Hippocampal formation (tissue), 2 donors: ENCODE results near the gene HAAO.

Experiments
- DNase-seq, 2 donors: peaks; one replicate each; lab custom pipeline; 2025; lab: John Stamatoyannopoulos, UW

Gene HAAO

GRCh38 chr2:42768706-42769256 is 23.6 kb downstream of the HAAO start:
- DNase-seq: no peak

DNA sequence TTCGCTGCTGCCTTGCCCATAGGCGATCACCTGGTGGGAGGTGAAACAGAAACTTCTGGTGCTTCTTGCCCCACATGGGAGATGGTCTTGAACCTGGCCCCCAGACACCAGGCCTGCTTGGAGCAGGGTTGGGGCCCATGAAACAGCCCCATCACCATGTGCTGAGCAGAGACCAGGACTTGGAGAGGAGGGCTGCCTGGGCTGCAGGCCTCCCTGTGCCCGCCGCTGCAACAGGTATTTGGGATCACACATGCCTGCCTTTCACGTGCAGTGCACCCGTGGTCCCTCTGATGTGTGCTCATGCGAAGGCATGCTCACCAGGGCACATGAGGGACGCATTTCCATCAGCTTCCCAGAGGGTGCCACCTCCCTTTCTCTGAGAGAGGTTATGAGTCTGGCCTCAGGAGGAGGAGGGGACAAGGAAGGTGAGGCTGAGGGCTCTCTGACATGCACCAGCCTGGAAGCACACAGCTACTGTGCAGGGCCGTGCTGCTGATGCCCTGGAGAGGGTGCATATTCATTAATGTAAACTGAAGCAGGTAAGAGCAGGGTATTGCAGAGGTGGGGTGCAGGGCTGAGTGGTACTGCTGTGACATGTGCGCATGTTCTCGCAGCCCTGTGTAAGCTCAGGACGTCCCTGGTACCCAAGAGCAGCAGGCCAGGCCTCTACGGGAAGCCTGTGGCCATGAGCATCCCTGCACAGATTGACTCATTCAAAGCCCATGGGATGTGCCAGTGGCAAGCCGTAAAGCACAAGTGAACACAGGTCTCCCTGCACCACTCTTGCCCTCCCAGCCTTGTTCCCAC is 24.3 kb downstream of the HAAO start:
- no peak for DNase-seq

DNA sequence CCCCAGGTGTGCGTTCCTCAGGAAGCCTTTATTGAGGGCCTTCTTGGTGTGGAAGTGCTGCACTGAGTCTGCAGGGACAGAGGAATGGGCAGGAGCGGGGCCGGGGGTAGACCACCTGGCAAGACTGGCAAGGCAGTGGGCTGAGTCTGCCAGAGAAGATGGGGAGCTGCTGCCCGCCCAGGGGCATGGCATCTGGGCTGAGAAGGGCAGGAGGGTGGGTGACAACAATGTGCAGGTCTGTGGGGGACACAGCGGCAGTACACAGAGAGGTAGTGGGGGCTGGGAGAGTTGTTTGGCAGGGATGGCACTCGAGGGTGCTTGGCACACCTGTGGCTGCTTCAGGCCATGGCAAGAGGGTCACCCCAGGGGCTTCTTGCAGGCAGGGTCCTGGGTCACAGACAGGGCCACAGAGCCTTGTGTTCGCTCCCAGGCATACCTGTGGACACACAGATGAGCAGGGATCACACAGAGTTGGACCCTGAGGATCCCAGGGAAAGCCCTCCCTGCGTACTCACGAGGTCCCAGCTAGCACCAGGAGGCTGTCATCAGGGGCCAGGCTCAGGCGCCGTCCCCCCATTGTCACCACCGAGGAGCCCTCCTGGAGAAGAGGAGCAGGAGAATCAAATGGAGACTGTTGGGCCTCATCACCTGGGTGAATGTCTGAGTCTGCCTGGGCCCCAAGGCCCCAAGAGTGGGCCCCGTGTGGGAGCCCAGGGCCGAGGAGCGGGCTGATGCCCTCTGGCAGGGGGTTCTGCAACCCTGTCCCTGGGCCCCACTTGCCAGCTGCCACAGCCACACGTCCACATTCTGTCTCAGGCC is 25.1 kb downstream of the HAAO start:
- no peak for DNase-seq

DNA sequence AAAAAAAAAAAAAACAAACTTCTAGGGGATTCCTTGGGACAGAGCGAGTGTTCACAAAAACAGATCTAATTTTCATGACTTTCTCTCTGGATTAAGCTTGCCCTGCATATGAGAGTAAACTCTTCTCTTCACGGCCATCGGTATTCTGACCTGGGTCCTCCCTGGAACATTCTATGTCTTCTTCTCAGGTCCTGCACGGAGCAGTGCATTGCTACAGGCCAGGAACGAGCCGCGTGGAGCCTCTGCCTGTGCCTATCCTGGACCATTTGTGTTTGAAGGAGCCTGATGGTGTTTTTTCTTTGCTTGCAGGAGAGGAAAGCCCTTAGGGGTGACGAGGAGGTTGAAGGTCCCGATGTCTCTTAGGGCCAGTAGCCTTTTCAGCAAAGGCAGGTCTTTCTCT is 26.7 kb downstream of the HAAO start:
- no peak for DNase-seq

DNA sequence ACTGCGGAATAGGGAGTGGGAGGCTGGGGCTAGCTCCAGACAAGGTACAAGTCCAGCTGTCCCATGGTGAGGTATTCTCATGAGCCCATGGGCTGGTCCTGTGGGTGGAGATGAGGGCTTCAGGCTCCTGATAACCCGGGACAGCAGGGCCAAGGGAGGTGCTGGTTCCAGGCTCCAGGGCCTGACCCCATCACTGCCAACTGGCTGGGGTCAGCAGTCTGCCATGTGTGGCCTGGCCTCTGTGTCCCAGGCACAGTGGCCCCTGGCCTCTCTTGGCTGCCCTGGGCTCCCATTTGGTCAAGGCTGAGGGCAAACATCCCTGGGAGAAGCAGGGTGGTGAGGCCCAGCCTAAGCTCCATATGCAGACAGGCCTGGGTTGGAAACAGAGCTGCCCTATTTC is 27.5 kb downstream of the HAAO start:
- DNase-seq: no peak

GRCh38 chr2:42764096-42764495 is 28.3 kb downstream of the HAAO start, which contains the start of gene OXER1:
TSS of gene OXER1 (minus strand) at chr2:42764135. CDS start at chr2:42764062, 73 bp downstream.
- DNase-seq: no peak

DNA sequence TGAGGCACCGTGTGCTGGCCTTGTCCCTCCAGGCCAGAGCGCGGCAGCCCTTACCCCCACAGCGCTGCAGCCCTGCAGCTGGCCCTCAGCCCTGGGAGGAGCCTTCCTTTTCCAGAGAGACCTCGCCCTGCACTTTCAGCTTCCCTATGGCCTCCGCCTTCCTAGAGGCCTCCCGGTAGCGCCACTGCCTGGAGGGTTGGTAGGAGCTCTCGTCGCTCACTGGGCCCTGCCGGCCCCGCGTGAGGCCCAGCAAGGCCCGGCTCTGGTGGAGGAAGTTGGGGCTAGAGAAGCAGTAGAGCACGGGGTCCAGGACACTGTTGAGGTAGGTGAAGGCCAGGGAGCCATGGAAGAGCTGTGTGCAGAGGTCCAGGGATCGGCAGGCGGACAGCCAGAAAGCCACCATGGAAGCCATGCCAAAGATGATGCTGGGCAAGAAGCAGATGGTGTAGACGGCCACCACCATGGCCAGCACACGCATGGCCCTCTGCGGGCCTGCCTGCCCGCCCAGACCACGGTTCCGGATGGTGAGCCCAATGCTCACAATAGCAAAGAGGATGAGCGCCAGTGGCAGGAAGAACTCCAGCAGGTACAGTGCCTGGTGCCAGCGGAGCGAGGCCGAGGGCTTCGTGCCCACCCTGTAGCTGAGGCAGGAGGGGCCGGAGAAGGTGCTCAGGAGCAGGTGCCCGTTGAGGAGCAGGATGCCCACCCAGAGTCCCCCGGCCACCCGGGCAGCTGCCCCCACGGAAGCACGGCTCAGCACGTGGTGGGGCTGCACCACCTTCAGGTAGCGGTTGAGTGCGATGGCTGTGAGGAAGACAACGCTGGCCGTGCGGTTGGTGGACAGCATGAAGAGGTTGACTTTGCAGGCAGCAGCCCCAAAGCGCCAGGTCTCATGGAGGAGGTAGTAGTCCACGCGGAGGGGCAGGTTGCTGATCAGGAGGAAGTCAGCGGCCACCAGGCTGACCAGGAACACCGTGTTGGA is 29.3 kb downstream of the HAAO start:
- DNase-seq: no peak

DNA sequence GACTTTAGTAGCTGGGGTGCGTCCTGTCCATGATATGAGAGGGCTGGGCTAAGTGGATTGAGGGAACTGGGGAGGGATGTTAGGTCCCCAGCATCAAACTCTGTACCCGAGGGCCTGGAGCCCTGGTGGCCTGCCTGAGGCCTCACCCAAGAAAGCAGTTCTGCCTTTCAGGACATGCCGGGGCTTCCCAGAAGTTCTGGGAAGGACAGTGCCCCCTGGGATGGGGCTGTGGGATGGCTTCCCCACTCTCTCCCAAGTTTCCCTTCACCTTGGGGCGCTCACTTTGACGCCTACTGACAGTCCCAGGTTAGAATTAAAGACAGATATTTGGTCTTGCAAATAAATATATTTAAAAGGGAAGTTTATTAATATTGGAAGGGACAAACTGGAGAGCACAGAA is 30.2 kb downstream of the HAAO start:
- no peak for DNase-seq

GRCh38 chr2:42761554-42761953 is 30.8 kb downstream of the HAAO start:
- no peak for DNase-seq

DNA sequence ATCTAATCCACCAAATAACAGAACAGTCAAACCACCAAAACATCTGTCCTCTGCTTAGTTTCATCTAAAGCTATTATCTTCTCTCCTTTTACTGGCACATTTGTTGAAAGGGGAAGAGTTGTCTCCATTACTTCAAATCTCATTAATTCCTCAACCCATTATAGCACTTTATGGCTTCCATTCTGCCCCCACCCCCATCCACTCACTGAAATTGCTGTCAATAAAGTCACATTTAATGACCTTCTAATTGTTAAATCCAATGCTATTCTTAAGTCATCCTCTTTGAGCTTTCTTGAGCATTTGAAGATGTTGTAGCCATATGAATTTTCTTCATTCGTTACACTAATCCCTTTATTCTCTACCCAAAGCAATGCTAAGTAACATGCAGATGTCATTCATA is 33.6 kb downstream of the HAAO start:
- no peak for DNase-seq

DNA sequence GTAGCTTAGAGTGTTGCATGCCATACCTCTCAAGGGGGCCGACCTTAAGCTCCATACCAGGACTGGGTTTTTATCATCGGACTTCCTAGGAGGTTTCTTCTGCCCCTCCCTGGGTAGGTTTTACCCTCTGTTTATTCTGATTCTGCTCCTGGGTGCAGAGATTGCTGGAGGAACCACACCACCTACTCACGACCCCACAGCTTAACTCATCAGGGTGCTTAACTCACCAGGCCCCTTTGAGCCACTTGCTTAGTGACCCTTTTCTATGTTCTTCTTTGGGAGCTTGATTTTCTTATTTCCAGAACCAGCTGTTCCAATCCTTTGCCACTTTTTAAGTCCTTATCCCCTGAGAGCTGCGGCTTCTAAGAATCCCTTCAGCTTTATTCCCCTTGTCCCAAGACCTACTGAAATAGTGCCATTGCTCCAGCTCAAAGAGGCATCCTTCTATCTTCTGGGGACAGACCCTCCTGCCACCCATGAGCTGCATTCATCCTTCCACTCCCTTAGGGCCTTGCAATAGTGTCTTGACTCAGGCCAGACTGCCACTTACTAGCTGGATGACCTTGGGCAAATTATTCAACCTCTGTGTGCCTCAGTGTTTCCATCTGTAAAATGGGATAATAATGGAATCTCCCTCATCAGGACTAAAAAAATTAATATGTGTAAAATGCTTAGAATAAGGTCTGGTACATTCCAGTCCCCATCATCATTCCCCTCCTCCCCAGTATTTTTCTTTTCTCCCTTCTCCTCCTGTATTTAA is 34.2 kb downstream of the HAAO start:
- DNase-seq: no peak

GRCh38 chr2:42756966-42757513 is 35.3 kb downstream of the HAAO start:
- no peak for DNase-seq

DNA sequence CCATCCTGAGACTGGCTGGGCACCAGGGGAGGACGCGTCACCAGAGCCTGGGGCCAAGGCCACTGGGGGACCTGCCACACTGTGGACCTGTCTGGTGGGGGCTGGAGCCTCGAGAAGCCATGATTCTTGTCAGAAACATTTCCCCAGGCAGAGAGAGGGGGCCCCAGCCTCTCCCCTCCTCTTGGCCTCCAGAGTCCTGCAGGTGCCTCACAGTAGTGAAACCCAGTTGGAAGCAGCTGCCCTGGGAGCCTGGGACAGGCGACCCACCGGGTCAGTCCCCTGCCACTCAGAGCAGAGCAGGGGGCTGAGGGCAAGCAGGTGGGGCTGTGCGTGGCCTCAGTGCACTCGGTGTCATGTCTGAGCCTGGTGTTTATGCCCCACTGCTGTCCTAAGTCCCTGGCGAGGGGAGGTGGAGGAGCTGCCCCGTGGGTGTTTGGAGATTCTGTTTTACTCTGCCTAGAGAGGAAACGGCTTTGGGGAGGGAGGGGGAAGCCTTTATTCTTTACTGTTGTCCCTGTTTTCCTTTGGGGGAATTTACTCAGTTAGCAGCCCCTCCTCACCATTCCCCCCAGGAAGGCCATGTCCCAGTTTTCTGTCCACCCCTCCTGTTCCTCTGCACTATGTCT is 36.1 kb downstream of the HAAO start:
- no peak for DNase-seq

DNA sequence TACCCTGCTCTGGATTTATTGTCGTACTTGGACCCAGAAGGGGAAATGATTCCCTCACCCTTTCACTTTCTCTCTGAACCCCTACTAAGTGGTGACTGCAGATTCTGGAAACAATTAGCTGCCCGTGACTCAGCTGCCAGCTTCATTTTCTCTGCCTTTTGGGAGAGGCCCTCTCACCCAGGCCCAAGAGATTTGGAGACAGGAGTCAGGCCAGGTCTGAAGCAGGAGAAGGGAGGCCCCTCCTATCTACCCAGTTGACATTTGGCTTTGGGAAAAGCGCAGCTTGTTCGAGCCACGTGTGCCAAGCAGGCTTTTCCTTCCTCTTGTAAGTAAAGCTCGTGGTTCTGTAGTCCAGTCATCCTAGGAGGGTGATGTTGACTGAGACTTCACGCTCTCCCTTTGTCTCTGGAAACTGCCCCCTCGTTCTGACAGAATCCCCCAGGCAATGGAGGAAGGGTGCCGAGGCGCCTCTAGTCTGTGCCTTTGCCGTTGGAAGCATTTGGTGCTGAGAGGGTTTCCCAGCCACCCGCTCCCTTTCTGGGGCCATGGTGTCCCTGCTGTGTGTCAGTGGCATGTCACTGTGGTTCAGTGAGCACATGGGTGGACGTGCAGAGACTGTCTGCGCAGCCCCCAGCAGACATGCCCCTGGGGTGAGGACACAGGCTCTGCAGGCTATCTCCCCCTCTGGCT is 37.0 kb downstream of the HAAO start:
- DNase-seq: no peak

- DNase-seq: no peak
These were observed 37.6 kb downstream of the HAAO start for GRCh38 chr2:42754776-42755140.

DNA sequence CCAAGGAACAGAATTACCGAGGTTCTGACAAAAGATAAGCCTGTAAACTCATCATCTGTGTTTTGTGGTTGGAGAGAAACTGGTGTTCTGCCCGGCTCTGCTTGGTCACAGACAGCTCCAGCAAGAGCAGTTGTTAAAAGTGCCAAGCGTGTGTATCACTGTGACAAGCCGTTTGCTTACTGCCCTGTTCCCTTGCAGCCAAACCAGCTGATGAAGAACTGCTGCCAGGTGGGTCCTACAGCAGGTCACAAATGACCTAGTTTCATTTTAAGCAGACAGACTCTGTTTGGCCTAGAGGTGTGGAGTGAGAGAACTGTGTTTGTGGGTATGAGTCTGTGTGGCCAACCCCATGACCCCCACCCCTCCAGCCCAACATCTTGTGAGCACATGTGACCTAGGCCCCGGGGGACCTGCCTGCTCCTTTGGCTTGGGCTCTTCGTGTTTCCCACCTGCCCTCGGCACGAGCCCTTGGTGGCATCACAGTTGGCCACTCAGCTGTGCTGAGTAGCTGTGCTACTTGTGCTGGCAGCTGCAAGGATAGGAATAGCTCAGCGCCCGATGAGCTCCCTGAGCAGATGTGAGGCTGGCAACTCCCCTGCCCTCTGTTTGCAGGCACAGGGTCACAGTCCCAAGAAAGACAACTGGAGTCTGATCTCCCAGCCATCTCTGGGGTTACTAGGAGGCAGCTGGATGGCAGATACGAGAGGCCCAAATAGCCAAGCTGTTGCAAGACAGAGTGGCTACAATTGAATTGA is 38.2 kb downstream of the HAAO start:
- DNase-seq: peak in 1 of 2 donors; percentile 47

GRCh38 chr2:42752816-42753813 is 39.3 kb downstream of the HAAO start:
- no peak for DNase-seq

DNA sequence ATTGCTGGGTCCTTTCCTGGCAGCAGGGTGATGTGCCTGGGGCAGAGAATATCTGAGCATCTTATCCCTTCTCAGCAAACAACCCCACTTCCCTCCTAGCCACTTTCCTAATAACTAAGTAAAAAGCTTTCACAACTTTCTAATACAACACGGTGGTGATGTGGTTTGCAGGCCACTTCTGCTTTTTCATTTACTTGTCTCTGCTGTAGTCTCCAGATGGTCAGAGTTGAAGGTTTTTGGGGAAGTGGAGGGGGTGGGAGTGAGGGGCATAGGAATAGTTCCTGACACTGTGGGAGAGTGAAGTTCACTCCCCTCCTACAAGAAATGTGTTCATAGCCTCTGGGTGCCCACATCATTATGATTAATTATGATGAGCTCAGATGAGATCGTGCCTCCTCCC is 40.1 kb downstream of the HAAO start:
- DNase-seq: peak in 1 of 2 donors; percentile 20
